ENCODE data around the gene UNC5A. TPM values are rescaled to one million over a fixed set of nuclear protein-coding genes. Genes with fewer than 3 reads are reported as not detected.
"Not testable (repeated sequence)": the region's sequence is repeated elsewhere in the genome, so short reads cannot be mapped to it uniquely, and the experiment has no call there.

Gene UNC5A
- total RNA-seq, 2 experiments from 2014 or later, result not detected

DNA sequence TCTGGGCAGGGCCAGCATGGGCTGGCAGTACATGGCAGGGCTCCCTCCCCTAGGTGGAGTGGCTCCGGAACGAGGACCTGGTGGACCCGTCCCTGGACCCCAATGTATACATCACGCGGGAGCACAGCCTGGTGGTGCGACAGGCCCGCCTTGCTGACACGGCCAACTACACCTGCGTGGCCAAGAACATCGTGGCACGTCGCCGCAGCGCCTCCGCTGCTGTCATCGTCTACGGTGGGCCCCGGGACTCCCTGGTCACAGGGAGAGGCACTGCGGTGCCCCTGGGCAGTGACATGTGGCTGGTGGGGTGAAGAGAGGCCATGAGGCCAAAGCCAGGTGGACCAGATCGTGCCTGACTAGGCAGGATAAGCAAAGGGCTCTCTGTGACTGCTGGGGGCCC, 58.4 kb downstream of the UNC5A start:
- no peak overlapping the region for H3K27ac ChIP-seq (ENCODE audit: low read depth in 1 of 2, low read length in 2 of 2)
- peaks cover 25 to 35% of the 10 kb centered on the region in 2 experiments for H3K27me3 ChIP-seq (ENCODE audit: control insufficient read depth in 1 of 2, insufficient read depth in 2 of 2, low read length in 2 of 2)
- peaks cover 0 to 38% of the 10 kb centered on the region in 2 experiments for H3K9me3 ChIP-seq (ENCODE audit: control insufficient read depth in 1 of 2, insufficient read depth in 1 of 2, low read length in 2 of 2)
- intact Hi-C loops (cut with DNase I, micrococcal nuclease), result no loop called here
- TF ChIP-seq, protein P1, sequence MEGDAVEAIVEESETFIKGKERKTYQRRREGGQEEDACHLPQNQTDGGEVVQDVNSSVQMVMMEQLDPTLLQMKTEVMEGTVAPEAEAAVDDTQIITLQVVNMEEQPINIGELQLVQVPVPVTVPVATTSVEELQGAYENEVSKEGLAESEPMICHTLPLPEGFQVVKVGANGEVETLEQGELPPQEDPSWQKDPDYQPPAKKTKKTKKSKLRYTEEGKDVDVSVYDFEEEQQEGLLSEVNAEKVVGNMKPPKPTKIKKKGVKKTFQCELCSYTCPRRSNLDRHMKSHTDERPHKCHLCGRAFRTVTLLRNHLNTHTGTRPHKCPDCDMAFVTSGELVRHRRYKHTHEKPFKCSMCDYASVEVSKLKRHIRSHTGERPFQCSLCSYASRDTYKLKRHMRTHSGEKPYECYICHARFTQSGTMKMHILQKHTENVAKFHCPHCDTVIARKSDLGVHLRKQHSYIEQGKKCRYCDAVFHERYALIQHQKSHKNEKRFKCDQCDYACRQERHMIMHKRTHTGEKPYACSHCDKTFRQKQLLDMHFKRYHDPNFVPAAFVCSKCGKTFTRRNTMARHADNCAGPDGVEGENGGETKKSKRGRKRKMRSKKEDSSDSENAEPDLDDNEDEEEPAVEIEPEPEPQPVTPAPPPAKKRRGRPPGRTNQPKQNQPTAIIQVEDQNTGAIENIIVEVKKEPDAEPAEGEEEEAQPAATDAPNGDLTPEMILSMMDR (IDR thresholded peaks at IDR 0.05), result no peak
- H3K27ac Mint-ChIP-seq, result no peak overlapping the region
- no peak overlapping the region for H3K4me3 ChIP-seq (ENCODE audit: low read length)
- H3K36me3 ChIP-seq (ENCODE audit: insufficient read depth, low read length), result no peaks in the 10 kb centered on the region
- H3K4me1 ChIP-seq (ENCODE audit: insufficient read depth, low read length), result peaks cover 14% of the 10 kb centered on the region
- POLR2A ChIA-PET, result no interaction called here
- H3K36me3 Mint-ChIP-seq (ENCODE audit: low read depth), result no peaks in the 10 kb centered on the region
- peaks cover 25% of the 10 kb centered on the region for H3K27me3 Mint-ChIP-seq
- CTCF ChIA-PET, result no interaction called here
- no peak for ATAC-seq (ENCODE audit: poor library complexity)
- no peak for DNase-seq
- H3K4me1 Mint-ChIP-seq (ENCODE audit: low read depth), result peaks cover 5% of the 10 kb centered on the region
- H3K4me3 Mint-ChIP-seq, result no peak overlapping the region
- H3K9me3 Mint-ChIP-seq, result no peaks in the 10 kb centered on the region

GRCh38 chr5:176869501-176870109, 59.2 kb downstream of the UNC5A start:
- intact Hi-C loops (cut with DNase I, micrococcal nuclease), result no loop called here
- no peaks in the 10 kb centered on the region for H3K36me3 Mint-ChIP-seq (ENCODE audit: low read depth)
- no peaks in the 10 kb centered on the region for H3K9me3 Mint-ChIP-seq
- DNase-seq (no peak), ATAC-seq (ENCODE audit: poor library complexity) (no peak)
- Histone ChIP-seq H3K4me3 (ENCODE audit: low read length) (no peak overlapping the region), H3K9me3 (ENCODE audit: control insufficient read depth in 1 of 2, insufficient read depth in 1 of 2, low read length in 2 of 2) (peaks cover 0 to 37% of the 10 kb centered on the region in 2 experiments), H3K27ac (ENCODE audit: low read depth in 1 of 2, low read length in 2 of 2) (no peak overlapping the region), H3K4me1 (ENCODE audit: insufficient read depth, low read length) (peaks cover 14% of the 10 kb centered on the region), H3K27me3 (ENCODE audit: control insufficient read depth in 1 of 2, insufficient read depth in 2 of 2, low read length in 2 of 2) (peaks cover 19 to 29% of the 10 kb centered on the region in 2 experiments), H3K36me3 (ENCODE audit: insufficient read depth, low read length) (no peaks in the 10 kb centered on the region)
- H3K27ac Mint-ChIP-seq, result no peak overlapping the region
- no peak overlapping the region for H3K4me3 Mint-ChIP-seq
- ChIA-PET POLR2A (no interaction called here), CTCF (no interaction called here)
- TF ChIP-seq, protein P1 (IDR thresholded peaks at IDR 0.05), result no peak
- peaks cover 5% of the 10 kb centered on the region for H3K4me1 Mint-ChIP-seq (ENCODE audit: low read depth)
- H3K27me3 Mint-ChIP-seq, result peaks cover 20% of the 10 kb centered on the region

GRCh38 chr5:176870110-176870591, 59.8 kb downstream of the UNC5A start:
- Mint-ChIP-seq H3K4me3 (no peak overlapping the region), H3K4me1 (ENCODE audit: low read depth) (peaks cover 5% of the 10 kb centered on the region), H3K36me3 (ENCODE audit: low read depth) (no peaks in the 10 kb centered on the region), H3K9me3 (no peaks in the 10 kb centered on the region), H3K27me3 (peaks cover 24% of the 10 kb centered on the region), H3K27ac (no peak overlapping the region)
- DNase-seq (peak in 1 of 14 experiments; percentile 9), ATAC-seq (ENCODE audit: poor library complexity) (no peak)
- no peaks in the 10 kb centered on the region for H3K36me3 ChIP-seq (ENCODE audit: insufficient read depth, low read length)
- H3K27me3 ChIP-seq (ENCODE audit: control insufficient read depth in 1 of 2, insufficient read depth in 2 of 2, low read length in 2 of 2), result peaks cover 14 to 30% of the 10 kb centered on the region in 2 experiments
- peaks cover 14% of the 10 kb centered on the region for H3K4me1 ChIP-seq (ENCODE audit: insufficient read depth, low read length)
- POLR2A ChIA-PET, result no interaction called here
- no peak overlapping the region for H3K4me3 ChIP-seq (ENCODE audit: low read length)
- CTCF ChIA-PET, result no interaction called here
- H3K27ac ChIP-seq (ENCODE audit: low read depth in 1 of 2, low read length in 2 of 2), result no peak overlapping the region
- peaks cover 0 to 42% of the 10 kb centered on the region in 2 experiments for H3K9me3 ChIP-seq (ENCODE audit: control insufficient read depth in 1 of 2, insufficient read depth in 1 of 2, low read length in 2 of 2)
- intact Hi-C loops (cut with DNase I, micrococcal nuclease), result no loop called here
- TF ChIP-seq, protein P1 (IDR thresholded peaks at IDR 0.05), result no peak

DNA sequence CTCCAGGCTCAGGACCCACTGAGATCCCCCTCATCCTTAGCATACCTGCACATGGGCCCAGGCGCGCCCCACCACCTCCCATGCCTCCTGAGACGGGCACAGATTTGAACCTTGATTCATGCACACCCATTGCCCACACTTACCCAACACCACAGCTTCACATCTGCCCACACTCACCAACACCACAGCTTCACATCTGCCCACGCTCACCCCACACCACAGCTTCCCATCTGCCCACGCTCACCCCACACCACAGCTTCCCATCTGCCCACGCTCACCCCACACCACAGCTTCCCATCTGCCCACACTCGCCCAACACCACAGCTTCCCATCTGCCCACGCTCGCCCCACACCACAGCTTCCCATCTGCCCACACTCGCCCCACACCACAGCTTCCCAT, 60.3 kb downstream of the UNC5A start:
- H3K4me1 Mint-ChIP-seq (ENCODE audit: low read depth); DNase-seq; H3K27ac Mint-ChIP-seq; CTCF ChIA-PET; H3K36me3 ChIP-seq (ENCODE audit: insufficient read depth, low read length); intact Hi-C loops (cut with DNase I, micrococcal nuclease); POLR2A ChIA-PET; H3K27ac ChIP-seq (ENCODE audit: low read depth in 1 of 2, low read length in 2 of 2); H3K9me3 Mint-ChIP-seq; H3K4me3 ChIP-seq (ENCODE audit: low read length); ATAC-seq (ENCODE audit: poor library complexity); H3K36me3 Mint-ChIP-seq (ENCODE audit: low read depth); H3K4me3 Mint-ChIP-seq: not testable (repeated sequence)
- peaks cover 25% of the 10 kb centered on the region for H3K27me3 Mint-ChIP-seq
- peaks cover 14% of the 10 kb centered on the region for H3K4me1 ChIP-seq (ENCODE audit: insufficient read depth, low read length)
- H3K9me3 ChIP-seq (ENCODE audit: control insufficient read depth in 1 of 2, insufficient read depth in 1 of 2, low read length in 2 of 2), result peaks cover 0 to 43% of the 10 kb centered on the region in 2 experiments
- peaks cover 10 to 30% of the 10 kb centered on the region in 2 experiments for H3K27me3 ChIP-seq (ENCODE audit: control insufficient read depth in 1 of 2, insufficient read depth in 2 of 2, low read length in 2 of 2)

DNA sequence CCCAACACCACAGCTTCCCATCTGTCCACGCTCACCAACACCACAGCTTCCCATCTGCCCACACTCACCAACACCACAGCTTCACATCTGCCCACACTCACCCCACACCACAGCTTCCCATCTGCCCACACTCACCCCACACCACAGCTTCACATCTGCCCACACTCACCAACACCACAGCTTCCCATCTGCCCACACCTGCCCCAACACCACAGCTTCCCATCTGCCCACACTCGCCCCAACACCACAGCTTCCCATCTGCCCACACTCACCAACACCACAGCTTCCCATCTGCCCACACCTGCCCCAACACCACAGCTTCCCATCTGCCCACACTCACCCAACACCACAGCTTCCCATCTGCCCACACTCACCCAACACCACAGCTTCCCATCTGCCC, 62.2 kb downstream of the UNC5A start:
- peaks cover 21% of the 10 kb centered on the region for H3K4me1 ChIP-seq (ENCODE audit: insufficient read depth, low read length)
- H3K27ac ChIP-seq (ENCODE audit: low read depth in 1 of 2, low read length in 2 of 2); CTCF ChIA-PET; H3K9me3 Mint-ChIP-seq; H3K4me3 ChIP-seq (ENCODE audit: low read length); ATAC-seq (ENCODE audit: poor library complexity); H3K4me3 Mint-ChIP-seq; intact Hi-C loops (cut with DNase I, micrococcal nuclease); H3K36me3 Mint-ChIP-seq (ENCODE audit: low read depth); H3K4me1 Mint-ChIP-seq (ENCODE audit: low read depth); DNase-seq; H3K36me3 ChIP-seq (ENCODE audit: insufficient read depth, low read length); H3K27ac Mint-ChIP-seq: not testable (repeated sequence)
- H3K27me3 Mint-ChIP-seq, result peaks cover 22% of the 10 kb centered on the region
- H3K27me3 ChIP-seq (ENCODE audit: control insufficient read depth in 1 of 2, insufficient read depth in 2 of 2, low read length in 2 of 2), result peaks cover 5 to 23% of the 10 kb centered on the region in 2 experiments
- POLR2A ChIA-PET, result interaction anchor here (0.7 kb wide), 1 partner anchor 37 kb away, joined by 3 read pairs; no protein-coding TSS in a partner anchor
- peaks cover 0 to 53% of the 10 kb centered on the region in 2 experiments for H3K9me3 ChIP-seq (ENCODE audit: control insufficient read depth in 1 of 2, insufficient read depth in 1 of 2, low read length in 2 of 2)

Measured in CD4-positive, alpha-beta T cell (primary cell).